ENCODE data around the gene MFNG. TPM values are rescaled to one million over a fixed set of nuclear protein-coding genes. Genes with fewer than 3 reads are reported as not detected.
A peak's percentile ranks its signal among the peaks of the same experiment; 100 is the strongest.

Gene MFNG
- total RNA-seq, 1 experiment from 2014 or later = 3.3 TPM

DNA sequence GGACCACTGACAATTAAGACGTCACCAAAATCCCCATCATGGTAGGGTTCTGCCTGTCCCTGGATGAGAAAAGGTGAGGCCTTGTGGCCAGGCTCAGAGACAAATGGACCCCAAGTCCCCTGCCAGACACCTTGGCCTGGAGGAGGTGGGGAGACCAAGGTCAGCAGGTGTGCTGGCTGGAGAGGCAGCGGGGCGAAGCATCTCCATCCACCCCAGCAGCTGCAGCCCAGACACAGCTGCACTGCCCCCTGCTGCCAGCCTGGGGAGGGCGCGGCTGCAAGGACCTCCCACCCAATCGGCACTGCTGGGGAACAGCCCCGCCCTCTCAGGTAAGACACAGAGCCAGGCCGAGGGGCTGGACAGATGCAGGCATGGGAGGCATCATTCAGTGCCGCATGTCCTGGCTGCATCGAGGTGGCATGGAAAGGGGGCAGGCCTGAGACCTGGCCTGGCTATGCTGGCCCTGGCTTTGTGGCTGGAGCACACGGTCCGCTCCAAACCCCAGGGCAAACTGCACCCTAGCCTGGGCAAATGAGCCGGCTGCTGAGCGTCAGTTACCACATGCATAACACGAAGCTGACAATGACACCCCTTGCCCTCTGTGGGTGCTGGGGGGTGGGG, 12.2 kb upstream of the MFNG start:
- no peak overlapping the region for H3K27ac ChIP-seq (ENCODE audit: insufficient read length, low read depth, low read length)
- no peak overlapping the region for H2BK20ac ChIP-seq (ENCODE audit: low read depth, low read length, poor library complexity, severe bottlenecking)
- H3K18ac ChIP-seq (ENCODE audit: insufficient read length, low read depth, low read length) = no peak overlapping the region
- peaks cover 2% of the 10 kb centered on the region; the same call in 1 of the 2 replicates for H3K27me3 Mint-ChIP-seq (ENCODE audit: low read depth)
- H3K79me2 ChIP-seq (ENCODE audit: insufficient read depth, low read length) = no peaks in the 10 kb centered on the region
- no peak overlapping the region for H3K4me2 ChIP-seq (ENCODE audit: insufficient read depth, insufficient read length, low read length)
- no peak overlapping the region for H4K91ac ChIP-seq (ENCODE audit: insufficient read length, low read depth, low read length)
- no peak overlapping the region for H2AK5ac ChIP-seq (ENCODE audit: insufficient read length, low read length)
- H2BK5ac ChIP-seq (ENCODE audit: insufficient read length, low read length) = no peak overlapping the region
- no peak overlapping the region for H3K9ac ChIP-seq (ENCODE audit: extremely low read depth, insufficient read length, low read length)
- H3K9me3 Mint-ChIP-seq = no peaks in the 10 kb centered on the region
- H2BK120ac ChIP-seq (ENCODE audit: low read depth, low read length, poor library complexity, severe bottlenecking) = no peak overlapping the region
- no peak overlapping the region for H3K14ac ChIP-seq (ENCODE audit: insufficient read depth, low read length)
- no peak overlapping the region for H3K23ac ChIP-seq (ENCODE audit: insufficient read length, low read depth, low read length)
- H2BK15ac ChIP-seq (ENCODE audit: low read depth, low read length) = no peak overlapping the region
- H3K27ac Mint-ChIP-seq = peak overlapping the region in 2 of 3 experiments; percentile 81 to 88; a peak in 2 of 7 replicates
- no peaks in the 10 kb centered on the region for H3K27me3 ChIP-seq (ENCODE audit: insufficient read depth, low read length)
- no peaks in the 10 kb centered on the region for H3K79me1 ChIP-seq (ENCODE audit: insufficient read depth, low read depth, low read length, poor library complexity, severe bottlenecking)
- H3K23me2 ChIP-seq (ENCODE audit: insufficient read length, low read depth, low read length, poor library complexity, severe bottlenecking) = no peaks in the 10 kb centered on the region
- peaks cover 20 to 47% of the 10 kb centered on the region in 2 experiments for H3K4me1 Mint-ChIP-seq
- no peak overlapping the region for H4K5ac ChIP-seq (ENCODE audit: insufficient read length, low read depth, low read length)
- H3K4me3 Mint-ChIP-seq = no peak overlapping the region
- H3K36me3 Mint-ChIP-seq (ENCODE audit: insufficient read depth in 1 of 3, low read depth in 3 of 3) = peaks cover 0 to 16% (median 0%) of the 10 kb centered on the region in 3 experiments; a peak in 2 of 7 replicates
- no peaks in the 10 kb centered on the region; the same call in 1 of the 2 replicates for H3K4me1 ChIP-seq (ENCODE audit: insufficient read depth, low read length)
- H3K9me3 ChIP-seq (ENCODE audit: control insufficient read depth, low read depth, low read length) = no peaks in the 10 kb centered on the region
- H4K8ac ChIP-seq (replicated peaks; ENCODE audit: insufficient read length, low read depth, low read length) = no peak overlapping the region
- no peak overlapping the region for H3T11ph ChIP-seq (ENCODE audit: low read length)
- no peak overlapping the region for H2BK12ac ChIP-seq (ENCODE audit: insufficient read length, low read depth, low read length)
- H4K20me1 ChIP-seq (ENCODE audit: control insufficient read depth, insufficient read depth, insufficient read length) = no peaks in the 10 kb centered on the region
- DNase-seq = peak; percentile 92
- no peak overlapping the region for H2AFZ ChIP-seq (ENCODE audit: low read length)
- no CpG with 5 or more reads among the region's 15 CpGs for WGBS (ENCODE audit: extremely low coverage, insufficient read length, low lambda C conversion rate)
- H3K56ac ChIP-seq (ENCODE audit: insufficient read length, low read depth, low read length) = no peak overlapping the region
- H3K4ac ChIP-seq (ENCODE audit: low read depth, low read length) = no peak overlapping the region
- peak; percentile 89 for TF ChIP-seq CTCF (conservative IDR thresholded peaks at IDR 0.05)

Data from H9 (cell line).